RWPE1 (cell line): Measurements from ENCODE around the gene DMXL2.

Source experiments
- CTCF ChIA-PET: fragments of 350-600 bp; sonication (Branson Sonifier 250); formaldehyde crosslinking; extraction: SDS; loops from one replicate; lab custom pipeline; 2021; lab: Yijun Ruan, JAX
- POLR2A ChIA-PET: fragments of 400-600 bp; formaldehyde crosslinking; extraction: SDS; loops from one replicate; lab custom pipeline; 2020; ENCODE audit warnings: antibody characterized with exemption; ENCODE audit not compliant: low non-redundant PET; lab: Yijun Ruan, JAX
- DNase-seq: peaks from one replicate; pipeline ENCODE4 v3.0.0; 2012; ENCODE audit warnings: low spot score
- H3K27ac ChIP-seq: fragments of 450-650 bp; 2 replicates; pipeline ENCODE4 v1.5.1; 2017
- TF ChIP-seq, protein P1 (sequence below): fragments of 450-650 bp; conservative IDR thresholded peaks from 2 replicates; pipeline ENCODE4 v1.5.1; 2017; ENCODE audit warnings: low read depth, mild to moderate bottlenecking

The DMXL2 gene

GRCh38 chr15:51491941-51492340, 130.6 kb downstream of the DMXL2 start:
- H3K27ac ChIP-seq, result no peak overlapping the region
- POLR2A ChIA-PET, result no interaction called here
- DNase-seq, result no peak
- CTCF ChIA-PET, result no interaction called here
- TF ChIP-seq, protein P1, sequence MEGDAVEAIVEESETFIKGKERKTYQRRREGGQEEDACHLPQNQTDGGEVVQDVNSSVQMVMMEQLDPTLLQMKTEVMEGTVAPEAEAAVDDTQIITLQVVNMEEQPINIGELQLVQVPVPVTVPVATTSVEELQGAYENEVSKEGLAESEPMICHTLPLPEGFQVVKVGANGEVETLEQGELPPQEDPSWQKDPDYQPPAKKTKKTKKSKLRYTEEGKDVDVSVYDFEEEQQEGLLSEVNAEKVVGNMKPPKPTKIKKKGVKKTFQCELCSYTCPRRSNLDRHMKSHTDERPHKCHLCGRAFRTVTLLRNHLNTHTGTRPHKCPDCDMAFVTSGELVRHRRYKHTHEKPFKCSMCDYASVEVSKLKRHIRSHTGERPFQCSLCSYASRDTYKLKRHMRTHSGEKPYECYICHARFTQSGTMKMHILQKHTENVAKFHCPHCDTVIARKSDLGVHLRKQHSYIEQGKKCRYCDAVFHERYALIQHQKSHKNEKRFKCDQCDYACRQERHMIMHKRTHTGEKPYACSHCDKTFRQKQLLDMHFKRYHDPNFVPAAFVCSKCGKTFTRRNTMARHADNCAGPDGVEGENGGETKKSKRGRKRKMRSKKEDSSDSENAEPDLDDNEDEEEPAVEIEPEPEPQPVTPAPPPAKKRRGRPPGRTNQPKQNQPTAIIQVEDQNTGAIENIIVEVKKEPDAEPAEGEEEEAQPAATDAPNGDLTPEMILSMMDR, result no peak

- ChIA-PET CTCF (no interaction called here), POLR2A (no interaction called here)
- H3K27ac ChIP-seq, result no peak overlapping the region
- TF ChIP-seq, protein P1, result no peak
- DNase-seq, result no peak
Measured at GRCh38 chr15:51484781-51485180, 137.8 kb downstream of the DMXL2 start.

- no peak overlapping the region for H3K27ac ChIP-seq
- ChIA-PET CTCF (no interaction called here), POLR2A (no interaction called here)
- TF ChIP-seq, protein P1, result no peak
- no peak for DNase-seq
Measured at GRCh38 chr15:51483985-51484384, 138.6 kb downstream of the DMXL2 start.

DNA sequence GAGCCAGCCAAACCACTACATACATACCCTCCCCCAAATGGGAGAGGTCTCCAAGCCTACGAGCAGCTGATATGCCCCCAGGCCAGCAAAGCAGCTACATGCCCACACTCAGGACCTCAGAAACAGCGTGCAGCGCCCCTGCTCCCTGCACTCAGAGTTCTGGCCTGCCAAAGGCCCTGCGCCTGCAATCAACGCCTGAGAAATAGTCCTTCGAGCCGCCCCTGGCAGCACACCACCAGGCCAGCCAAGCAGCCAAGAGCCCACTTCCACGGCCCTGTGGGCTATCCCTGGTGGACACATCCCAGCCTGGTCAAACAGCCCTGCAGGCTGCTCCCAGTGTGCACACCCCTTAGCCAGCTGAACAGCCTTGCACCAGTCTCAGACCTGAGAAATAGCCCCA, 139.1 kb downstream of the DMXL2 start:
- TF ChIP-seq, protein P1, result no peak
- no peak for DNase-seq
- ChIA-PET CTCF (no interaction called here), POLR2A (no interaction called here)
- no peak overlapping the region for H3K27ac ChIP-seq

DNA sequence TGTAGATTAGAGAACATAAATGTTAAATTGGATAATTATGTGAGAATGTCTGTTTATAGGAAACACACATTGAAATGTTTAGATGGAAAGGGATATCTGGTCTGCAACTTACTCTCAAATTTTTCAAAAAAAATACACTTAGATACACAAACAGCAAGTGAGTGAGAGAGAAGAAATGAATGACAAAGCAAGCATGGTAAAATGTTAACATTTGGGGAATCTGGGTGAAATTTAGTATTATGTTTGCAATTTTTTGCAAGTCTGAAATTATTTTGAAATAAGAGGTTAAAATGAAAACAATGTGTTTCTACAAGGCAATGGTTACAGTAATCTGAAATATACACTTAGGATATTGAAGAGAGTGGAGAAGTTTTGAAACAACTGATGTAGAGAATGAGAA, 146.8 kb downstream of the DMXL2 start:
- DNase-seq, result no peak
- no peak overlapping the region for H3K27ac ChIP-seq
- ChIA-PET POLR2A (no interaction called here), CTCF (interaction anchor here (0.6 kb wide), 1 partner anchor 195 kb away, joined by 3 read pairs; no protein-coding TSS in a partner anchor)
- TF ChIP-seq, protein P1, result no peak

DNA sequence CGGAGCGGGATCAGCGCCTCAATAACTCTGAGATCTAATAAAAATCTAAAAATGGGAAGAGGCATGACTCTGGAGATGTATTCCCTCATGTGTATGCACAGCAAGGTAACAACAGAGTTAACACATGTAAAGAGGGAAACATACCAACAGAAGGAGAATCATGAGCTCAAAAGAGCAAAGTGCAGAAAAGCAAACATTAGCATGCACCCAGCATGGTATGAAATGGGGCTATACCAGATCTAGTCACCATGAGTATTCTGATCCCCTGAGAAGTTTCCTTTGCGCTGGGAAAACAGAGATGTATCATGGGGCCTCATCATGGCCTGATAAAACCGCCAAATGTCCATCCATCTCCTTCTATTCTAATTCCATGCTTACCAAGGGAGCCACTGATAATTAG, 152.1 kb downstream of the DMXL2 start:
- CTCF ChIA-PET, result no interaction called here
- POLR2A ChIA-PET, result no interaction called here
- TF ChIP-seq, protein P1, result no peak

GRCh38 chr15:51460796-51461195, 161.8 kb downstream of the DMXL2 start:
- POLR2A ChIA-PET, result no interaction called here
- no peak for DNase-seq
- TF ChIP-seq, protein P1, result no peak
- H3K27ac ChIP-seq, result no peak overlapping the region
- CTCF ChIA-PET, result no interaction called here

More for the DNA sequence above, 152.1 kb downstream of the DMXL2 start:
- DNase-seq, result no peak
- H3K27ac ChIP-seq, result no peak overlapping the region
